ENCODE data around the gene KIF21A.

KIF21A gene

DNA sequence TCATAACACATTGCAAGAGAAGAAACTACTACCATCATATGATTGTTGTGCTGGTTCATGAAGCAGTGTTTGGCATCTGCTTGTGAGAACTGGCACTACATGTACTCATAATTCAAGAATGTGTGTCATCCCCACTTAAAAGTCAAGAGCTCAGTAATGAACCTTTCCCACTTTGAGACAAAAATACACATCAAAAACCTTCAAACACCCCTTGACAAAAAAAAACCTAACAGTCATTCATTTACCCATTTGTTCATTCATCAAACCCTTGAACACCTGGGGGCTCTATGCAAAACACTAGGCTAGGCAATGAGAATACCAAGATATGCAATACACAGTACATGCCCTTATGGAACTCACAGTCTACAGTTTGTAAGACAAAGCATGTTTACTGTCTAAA is 40.0 kb downstream of the KIF21A start:
- Histone ChIP-seq H3K36me3 (replicated peaks; ENCODE audit: insufficient read depth, low read length) (no peaks in the 10 kb centered on the region), H3K9me3 (replicated peaks; ENCODE audit: insufficient read depth, low read length) (no peaks in the 10 kb centered on the region), H3K4me2 (ENCODE audit: low read depth, low read length) (no peak overlapping the region), H3K27me3 (replicated peaks; ENCODE audit: insufficient read depth, low read length) (no peaks in the 10 kb centered on the region), H3K79me2 (ENCODE audit: low read length) (0 out of 2 replicates have a peak, but pooled peaks cover 11% of the 10 kb centered on the region), H3K4me1 (ENCODE audit: low read length) (no peaks in the 10 kb centered on the region), H3K4me3 (ENCODE audit: low read length) (no peak overlapping the region), H3F3A (ENCODE audit: insufficient read depth, low read length) (no peaks in the 10 kb centered on the region), H3K9ac (ENCODE audit: low read length) (no peak overlapping the region), H3K27ac (ENCODE audit: low read length) (no peak overlapping the region), H4K20me1 (ENCODE audit: insufficient read depth, low read length) (no peaks in the 10 kb centered on the region; the same call in 1 of the 2 replicates), H3K9me2 (replicated peaks; ENCODE audit: insufficient read depth, low read length) (no peaks in the 10 kb centered on the region), H2AFZ (ENCODE audit: low read length) (no peak overlapping the region)
- TF ChIP-seq EZH2phosphoT487 (IDR thresholded peaks at IDR 0.05; ENCODE audit: low read length) (no peak), EZH2 (optimal IDR thresholded peaks at IDR 0.05; ENCODE audit: low read depth, low read length) (no peak)
- TF ChIP-seq, protein P1, sequence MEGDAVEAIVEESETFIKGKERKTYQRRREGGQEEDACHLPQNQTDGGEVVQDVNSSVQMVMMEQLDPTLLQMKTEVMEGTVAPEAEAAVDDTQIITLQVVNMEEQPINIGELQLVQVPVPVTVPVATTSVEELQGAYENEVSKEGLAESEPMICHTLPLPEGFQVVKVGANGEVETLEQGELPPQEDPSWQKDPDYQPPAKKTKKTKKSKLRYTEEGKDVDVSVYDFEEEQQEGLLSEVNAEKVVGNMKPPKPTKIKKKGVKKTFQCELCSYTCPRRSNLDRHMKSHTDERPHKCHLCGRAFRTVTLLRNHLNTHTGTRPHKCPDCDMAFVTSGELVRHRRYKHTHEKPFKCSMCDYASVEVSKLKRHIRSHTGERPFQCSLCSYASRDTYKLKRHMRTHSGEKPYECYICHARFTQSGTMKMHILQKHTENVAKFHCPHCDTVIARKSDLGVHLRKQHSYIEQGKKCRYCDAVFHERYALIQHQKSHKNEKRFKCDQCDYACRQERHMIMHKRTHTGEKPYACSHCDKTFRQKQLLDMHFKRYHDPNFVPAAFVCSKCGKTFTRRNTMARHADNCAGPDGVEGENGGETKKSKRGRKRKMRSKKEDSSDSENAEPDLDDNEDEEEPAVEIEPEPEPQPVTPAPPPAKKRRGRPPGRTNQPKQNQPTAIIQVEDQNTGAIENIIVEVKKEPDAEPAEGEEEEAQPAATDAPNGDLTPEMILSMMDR (IDR thresholded peaks at IDR 0.05; ENCODE audit: low read length), result no peak
- no peak for DNase-seq

DNA sequence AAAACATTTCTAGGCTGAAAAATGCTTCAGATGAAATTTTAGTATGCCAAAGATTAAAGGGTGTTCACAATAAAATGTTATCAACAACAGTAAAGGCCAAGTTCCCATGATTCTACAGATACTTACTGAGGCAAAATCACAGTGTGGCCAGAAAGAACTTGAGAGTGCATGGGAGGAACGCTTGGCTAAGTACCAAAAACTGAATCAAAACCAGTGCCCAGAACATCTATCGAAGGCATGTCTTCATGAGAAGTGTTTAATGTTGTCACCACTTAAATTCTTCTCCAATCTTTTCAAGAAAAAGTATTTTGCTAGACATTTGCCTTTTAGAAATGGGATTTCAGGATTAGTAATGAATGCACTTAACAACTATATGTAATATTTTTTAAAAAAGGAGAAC is 41.5 kb downstream of the KIF21A start:
- H3K27ac ChIP-seq (ENCODE audit: low read length), result no peak overlapping the region

DNA sequence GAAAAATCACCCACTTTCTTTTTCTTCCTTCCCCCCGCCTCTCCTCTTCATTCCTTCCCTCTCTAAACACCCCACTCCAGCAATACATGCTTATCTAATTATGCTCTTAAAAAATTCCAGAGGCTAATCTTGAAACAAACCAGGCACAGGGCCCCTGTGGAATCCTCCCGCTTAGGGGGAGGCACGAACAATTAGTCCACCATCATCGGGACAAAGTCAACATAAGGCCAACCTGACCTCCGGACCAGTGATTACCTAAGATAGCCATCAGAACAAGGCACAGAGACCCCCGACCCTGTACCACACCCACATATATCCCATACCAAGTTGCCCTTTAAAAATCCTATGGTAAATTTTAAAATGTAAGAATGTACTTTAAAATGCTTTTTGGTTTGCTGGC is 47.1 kb downstream of the KIF21A start:
- Histone ChIP-seq H3K79me2 (ENCODE audit: low read length) (0 out of 2 replicates have a peak, but pooled peaks cover 4% of the 10 kb centered on the region), H3K4me2 (ENCODE audit: low read depth, low read length) (no peak overlapping the region), H3F3A (ENCODE audit: insufficient read depth, low read length) (no peaks in the 10 kb centered on the region), H3K27me3 (replicated peaks; ENCODE audit: insufficient read depth, low read length) (no peaks in the 10 kb centered on the region), H3K36me3 (replicated peaks; ENCODE audit: insufficient read depth, low read length) (no peaks in the 10 kb centered on the region), H3K27ac (ENCODE audit: low read length) (no peak overlapping the region), H3K4me1 (ENCODE audit: low read length) (no peaks in the 10 kb centered on the region), H3K9me3 (replicated peaks; ENCODE audit: insufficient read depth, low read length) (no peaks in the 10 kb centered on the region), H4K20me1 (ENCODE audit: insufficient read depth, low read length) (no peaks in the 10 kb centered on the region), H3K9ac (ENCODE audit: low read length) (no peak overlapping the region), H2AFZ (ENCODE audit: low read length) (no peak overlapping the region), H3K4me3 (ENCODE audit: low read length) (no peak overlapping the region), H3K9me2 (replicated peaks; ENCODE audit: insufficient read depth, low read length) (no peaks in the 10 kb centered on the region)
- DNase-seq, result no peak
- no peak for TF ChIP-seq EZH2 (optimal IDR thresholded peaks at IDR 0.05; ENCODE audit: low read depth, low read length)
- TF ChIP-seq, protein P1 (IDR thresholded peaks at IDR 0.05; ENCODE audit: low read length), result no peak
- no peak for TF ChIP-seq EZH2phosphoT487 (IDR thresholded peaks at IDR 0.05; ENCODE audit: low read length)

More for the DNA sequence above, 41.5 kb downstream of the KIF21A start:
- Histone ChIP-seq H3K79me2 (ENCODE audit: low read length) (0 out of 2 replicates have a peak, but pooled peaks cover 8% of the 10 kb centered on the region), H3K9me3 (replicated peaks; ENCODE audit: insufficient read depth, low read length) (no peaks in the 10 kb centered on the region), H4K20me1 (ENCODE audit: insufficient read depth, low read length) (no peaks in the 10 kb centered on the region; the same call in 1 of the 2 replicates), H3F3A (ENCODE audit: insufficient read depth, low read length) (no peaks in the 10 kb centered on the region), H3K9ac (ENCODE audit: low read length) (no peak overlapping the region), H3K4me1 (ENCODE audit: low read length) (no peaks in the 10 kb centered on the region), H3K27me3 (replicated peaks; ENCODE audit: insufficient read depth, low read length) (no peaks in the 10 kb centered on the region), H2AFZ (ENCODE audit: low read length) (no peak overlapping the region), H3K4me2 (ENCODE audit: low read depth, low read length) (no peak overlapping the region), H3K36me3 (replicated peaks; ENCODE audit: insufficient read depth, low read length) (no peaks in the 10 kb centered on the region), H3K4me3 (ENCODE audit: low read length) (no peak overlapping the region), H3K9me2 (replicated peaks; ENCODE audit: insufficient read depth, low read length) (no peaks in the 10 kb centered on the region)
- TF ChIP-seq, protein P1 (IDR thresholded peaks at IDR 0.05; ENCODE audit: low read length), result no peak
- TF ChIP-seq EZH2phosphoT487 (IDR thresholded peaks at IDR 0.05; ENCODE audit: low read length), result no peak
- no peak for TF ChIP-seq EZH2 (optimal IDR thresholded peaks at IDR 0.05; ENCODE audit: low read depth, low read length)
- no peak for DNase-seq

Data from MM.1S (cell line).